HG03025 (cell line): ENCODE measurements around the gene OSBPL9.
"Not testable (repeated sequence)": the region's sequence is repeated elsewhere in the genome, so short reads cannot be mapped to it uniquely, and the experiment has no call there.

Experiments used
- ATAC-seq: cut with Tn5 transposase; IDR thresholded peaks from one replicate; pipeline ENCODE4 v1.9.1; 2021; ENCODE audit warnings: mild to moderate bottlenecking, moderate library complexity; ENCODE audit not compliant: unreplicated experiment, low FRiP score

Gene OSBPL9

DNA sequence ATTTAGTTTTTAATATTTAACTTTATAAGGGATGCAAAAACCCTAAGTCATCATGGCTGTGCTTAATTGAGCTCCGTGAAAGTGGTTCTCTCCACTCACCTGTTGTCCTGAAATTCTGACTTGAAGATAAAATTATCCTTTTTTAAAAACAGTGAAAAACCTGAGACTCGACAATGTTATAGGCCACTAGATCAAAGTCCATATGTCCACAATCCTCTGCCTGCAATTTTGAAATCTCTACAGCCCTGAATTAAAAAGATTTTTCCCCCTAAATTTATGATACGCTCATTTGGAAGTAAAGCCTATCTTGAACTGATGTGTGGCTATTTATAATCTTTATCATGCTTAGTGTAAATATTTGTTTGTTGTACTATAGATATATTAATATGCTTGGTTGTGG lies 18.7 kb downstream of the OSBPL9 start:
- no peak for ATAC-seq

- ATAC-seq = no peak
Measured at GRCh38 chr1:51636191-51636590, 19.3 kb downstream of the OSBPL9 start.

- ATAC-seq = no peak
Measured at GRCh38 chr1:51636764-51637522, 20.1 kb downstream of the OSBPL9 start.

DNA sequence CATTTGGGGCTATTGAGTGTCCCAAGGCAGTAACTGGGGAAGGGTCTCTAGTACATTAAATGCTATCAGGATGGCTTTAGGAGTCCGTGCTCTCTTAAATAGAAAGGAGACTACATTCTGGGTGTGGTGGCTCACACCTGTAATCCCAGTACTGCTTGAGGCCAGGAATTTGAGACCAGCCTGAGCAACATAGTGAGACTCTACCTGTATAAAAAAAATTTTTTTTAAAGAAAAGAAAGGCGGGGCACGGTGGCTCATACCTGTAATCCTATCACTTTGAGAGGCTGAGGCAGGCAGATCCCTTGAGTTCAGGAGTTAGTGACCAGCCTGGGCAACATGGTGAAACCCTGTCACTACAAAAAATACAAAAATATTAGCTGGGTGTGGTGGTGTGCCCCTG lies 21.5 kb downstream of the OSBPL9 start:
- no peak for ATAC-seq

DNA sequence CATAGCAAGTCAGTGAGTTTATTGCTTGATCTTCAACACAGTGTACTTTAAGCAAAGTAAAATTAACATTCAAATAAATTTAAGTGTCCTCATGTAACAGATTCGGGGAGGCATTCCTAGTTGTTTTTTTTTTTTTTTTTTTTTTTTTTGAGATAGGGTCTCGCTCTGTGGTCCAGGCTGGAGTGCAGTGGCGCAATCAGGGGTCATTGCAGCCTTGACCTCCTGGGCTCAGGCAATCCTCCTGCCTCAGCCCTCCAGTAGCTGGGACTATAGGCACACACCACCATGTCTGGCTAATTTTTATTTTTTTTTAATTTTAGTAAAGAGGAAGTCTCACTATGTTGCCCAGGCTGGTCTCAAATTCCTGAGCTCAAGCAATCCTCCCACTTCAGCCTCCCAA lies 22.8 kb downstream of the OSBPL9 start:
- ATAC-seq = no peak

DNA sequence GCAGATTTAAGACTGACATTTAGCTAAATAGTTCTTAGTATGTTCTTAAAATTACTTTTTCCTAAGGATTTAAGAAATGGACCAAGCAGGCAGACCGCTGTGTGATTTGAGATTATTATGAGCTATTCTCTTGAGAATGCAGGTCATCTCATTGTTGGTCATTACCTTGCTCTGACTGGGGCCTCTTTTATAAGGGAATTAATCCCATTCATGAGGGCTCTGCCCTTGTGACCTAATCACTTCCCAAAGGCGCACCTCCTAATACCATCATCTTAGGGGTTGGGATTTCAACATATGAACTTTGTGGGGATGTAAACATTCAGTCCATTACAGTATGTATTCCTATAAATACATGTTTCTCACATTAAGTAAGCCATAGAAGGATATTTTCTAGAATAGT lies 24.2 kb downstream of the OSBPL9 start:
- ATAC-seq = no peak

DNA sequence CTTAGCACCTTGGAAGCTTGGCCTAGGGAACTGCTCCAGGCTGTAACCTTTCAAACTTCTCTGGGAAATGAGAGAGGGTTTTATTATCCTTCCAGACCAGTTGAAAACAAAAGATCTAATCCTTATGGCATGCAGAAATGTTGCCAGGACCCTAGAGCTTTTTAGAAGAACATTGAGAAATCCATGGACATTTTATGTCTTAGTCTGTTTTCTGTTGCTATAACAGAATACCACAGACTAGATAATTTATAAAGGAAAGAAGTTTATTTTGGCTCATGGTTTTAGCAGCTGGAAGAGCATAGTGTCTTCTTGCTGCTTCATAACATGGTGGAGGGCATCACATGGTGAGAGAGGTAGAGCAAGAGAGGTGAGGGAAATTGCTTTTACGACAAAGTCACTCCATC lies 25.8 kb downstream of the OSBPL9 start:
- no peak for ATAC-seq

- ATAC-seq = no peak
Measured at GRCh38 chr1:51643362-51643761, 26.5 kb downstream of the OSBPL9 start.

- ATAC-seq = no peak
Measured at GRCh38 chr1:51644020-51644419, 27.1 kb downstream of the OSBPL9 start.

DNA sequence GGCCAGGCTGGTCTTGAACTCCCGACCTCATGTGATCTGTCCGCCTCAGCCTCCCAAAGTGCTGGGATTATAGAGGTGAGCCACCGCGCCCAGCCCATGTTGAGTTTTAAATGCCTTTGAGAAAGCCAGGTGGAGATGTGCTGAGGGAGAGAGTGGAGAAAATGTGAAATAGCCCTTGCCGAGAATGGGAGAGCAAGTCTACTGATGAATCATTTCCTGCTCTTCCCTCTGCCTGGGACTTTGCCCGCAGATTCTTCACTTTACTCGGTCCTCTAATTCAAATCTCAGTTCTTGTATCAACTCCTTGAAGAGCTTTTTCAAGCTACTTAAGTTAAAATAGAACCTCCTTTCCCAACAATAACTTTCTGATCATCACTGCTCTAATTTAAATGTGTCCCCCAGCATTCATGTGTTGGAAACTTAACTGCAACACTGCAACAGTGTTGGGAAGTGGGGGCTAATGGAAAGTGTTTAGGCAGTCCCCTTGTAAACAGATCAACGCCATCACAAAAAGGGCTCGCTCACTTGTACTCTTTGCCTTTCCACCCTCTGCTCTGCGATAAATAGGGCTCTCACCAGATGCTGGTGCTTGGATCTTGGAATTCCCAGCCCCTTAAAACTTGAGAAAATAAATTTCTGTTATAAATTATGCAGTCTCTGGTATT lies 27.8 kb downstream of the OSBPL9 start:
- no peak for ATAC-seq

- ATAC-seq = not testable (repeated sequence)
Measured at GRCh38 chr1:51646592-51646991, 29.7 kb downstream of the OSBPL9 start.

DNA sequence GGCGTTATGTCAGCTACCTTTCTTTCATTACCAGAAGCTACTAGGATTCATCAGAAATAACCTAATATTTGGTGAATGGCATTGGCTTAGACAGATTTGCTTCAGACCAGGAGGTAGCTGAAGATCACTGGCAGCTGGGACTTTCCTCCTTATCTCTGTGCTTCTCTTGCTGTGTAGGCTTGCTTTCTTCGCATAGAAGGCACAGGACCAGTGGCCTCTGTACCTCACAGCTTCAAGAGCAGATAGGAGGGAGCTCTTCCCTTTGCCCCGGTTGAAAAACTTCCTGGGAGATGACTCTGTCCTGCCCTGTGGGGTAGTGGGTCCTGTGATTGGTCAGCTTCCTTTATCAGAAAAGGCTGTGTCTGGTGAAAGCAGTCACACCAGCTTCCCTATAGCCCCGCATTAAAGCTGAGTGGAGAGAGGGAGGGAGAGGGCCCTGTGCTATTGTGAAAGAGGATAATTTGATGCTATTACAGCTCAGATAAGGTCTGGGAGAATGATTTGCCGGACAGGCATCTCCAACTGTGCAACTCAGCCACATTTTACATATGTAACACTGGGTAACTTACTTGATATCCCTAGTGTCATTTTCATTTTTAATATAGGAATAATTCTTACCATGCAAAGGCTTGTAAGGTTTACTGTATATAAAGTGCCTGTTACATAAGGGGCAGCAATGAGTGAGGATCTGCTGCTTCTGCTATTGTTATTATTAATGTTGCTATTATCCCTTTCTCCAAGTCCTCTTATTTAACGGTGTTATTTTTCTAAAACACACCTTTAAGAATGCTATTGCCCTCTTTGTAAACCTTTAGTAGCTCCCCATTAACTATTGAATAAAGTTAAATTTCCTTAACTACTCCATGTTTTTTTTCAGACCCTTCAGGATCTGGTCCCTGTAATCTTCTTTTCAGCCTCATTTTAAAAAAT lies 31.6 kb downstream of the OSBPL9 start:
- no peak for ATAC-seq

DNA sequence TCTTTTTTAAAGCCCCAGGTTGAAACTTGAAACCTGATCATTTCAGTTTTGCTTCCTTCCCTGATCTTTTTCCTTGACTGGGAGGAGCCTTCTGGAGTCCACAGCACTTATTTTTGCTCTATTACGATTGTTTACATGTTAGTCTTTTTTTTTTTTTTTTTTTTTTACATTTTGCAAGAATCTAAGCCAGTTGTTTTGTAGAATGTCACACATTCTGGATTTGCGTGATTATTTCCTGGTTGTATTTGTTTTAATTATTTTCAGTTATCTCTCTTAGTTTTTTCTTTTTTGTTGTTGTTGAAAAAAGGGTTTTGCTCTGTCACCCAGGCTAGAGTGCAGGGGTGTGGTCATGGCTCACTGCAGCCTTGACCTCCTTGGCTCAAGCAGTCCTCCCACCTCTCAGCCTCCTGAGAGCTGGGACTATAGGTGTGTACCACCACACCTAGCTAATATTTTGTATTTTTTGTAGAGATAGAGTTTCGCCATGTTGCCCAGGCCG lies 32.8 kb downstream of the OSBPL9 start:
- no peak for ATAC-seq

DNA sequence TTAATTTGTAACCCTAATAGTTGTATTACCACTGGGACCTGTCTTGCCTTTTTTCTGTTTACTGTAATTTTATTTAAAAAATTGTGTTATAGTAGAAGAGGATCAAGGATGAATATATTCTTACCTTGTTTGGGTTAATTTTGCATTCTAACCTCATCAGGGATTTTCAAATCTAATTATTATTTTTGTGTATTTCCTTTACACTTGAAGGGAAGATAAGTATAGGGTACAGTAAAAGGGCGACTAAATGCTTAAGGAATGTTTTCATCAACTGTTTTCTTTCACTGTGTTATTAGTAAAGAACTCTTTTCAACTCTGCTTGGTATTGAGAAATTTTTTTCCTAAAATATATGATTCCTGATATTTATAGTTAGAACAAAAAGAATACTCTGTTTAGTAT lies 33.3 kb downstream of the OSBPL9 start:
- no peak for ATAC-seq

DNA sequence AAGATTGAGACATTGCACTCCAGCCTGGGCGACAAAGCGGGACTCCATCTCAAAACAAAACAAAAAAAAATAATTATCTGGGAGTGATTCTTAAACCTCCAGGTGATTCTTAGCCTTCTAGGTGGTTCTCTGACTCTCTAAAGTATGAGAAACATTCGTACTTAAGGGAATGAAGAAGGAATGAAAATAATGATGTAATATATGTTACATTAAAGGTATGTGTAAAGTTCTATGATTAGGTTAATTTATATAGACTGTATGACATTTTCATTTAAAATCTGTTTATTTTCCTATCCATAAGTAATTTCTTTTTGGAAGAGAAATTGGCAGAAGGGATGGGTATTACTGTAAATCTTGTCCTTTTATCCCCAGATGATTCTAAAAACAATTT lies 34.7 kb downstream of the OSBPL9 start:
- ATAC-seq = no peak

DNA sequence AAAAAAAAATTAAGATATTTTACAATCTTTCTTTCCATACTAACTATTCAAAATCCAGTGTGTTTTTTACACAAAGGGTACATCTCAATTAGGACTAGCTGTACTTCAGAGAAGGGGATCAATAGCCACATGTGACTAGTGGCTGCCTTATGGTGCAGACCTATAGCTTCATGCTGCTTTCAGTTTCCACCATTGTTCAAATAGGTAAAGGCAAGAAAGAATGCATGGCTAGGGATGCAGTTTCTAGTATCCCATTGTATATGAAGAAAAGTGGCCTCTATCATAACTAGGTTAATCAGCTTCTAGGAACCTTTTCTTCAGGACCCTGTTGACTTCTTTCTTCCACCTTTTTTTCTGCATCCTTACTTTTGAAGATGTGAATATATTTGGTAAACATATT lies 35.7 kb downstream of the OSBPL9 start:
- no peak for ATAC-seq

- no peak for ATAC-seq
Measured at GRCh38 chr1:51653127-51653526, 36.2 kb downstream of the OSBPL9 start.

DNA sequence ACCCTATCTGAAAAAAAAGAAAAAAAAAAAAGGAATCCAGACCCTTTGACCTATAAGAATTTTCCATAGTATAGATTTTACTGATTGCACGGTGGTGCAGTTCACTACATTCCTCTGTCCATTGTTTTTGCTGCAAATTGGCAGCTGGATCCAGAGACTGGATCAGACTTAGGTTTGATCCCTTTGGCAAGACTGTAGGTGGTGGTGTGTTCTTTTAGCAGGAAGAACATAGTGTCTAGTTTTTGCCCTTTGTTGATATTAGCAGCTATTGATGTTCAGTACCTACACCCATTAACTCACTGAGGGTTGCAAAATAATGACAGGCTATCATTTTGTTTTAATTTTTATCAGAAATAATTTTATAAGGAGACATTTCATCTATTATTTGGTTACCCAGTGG lies 37.1 kb downstream of the OSBPL9 start:
- ATAC-seq = no peak

DNA sequence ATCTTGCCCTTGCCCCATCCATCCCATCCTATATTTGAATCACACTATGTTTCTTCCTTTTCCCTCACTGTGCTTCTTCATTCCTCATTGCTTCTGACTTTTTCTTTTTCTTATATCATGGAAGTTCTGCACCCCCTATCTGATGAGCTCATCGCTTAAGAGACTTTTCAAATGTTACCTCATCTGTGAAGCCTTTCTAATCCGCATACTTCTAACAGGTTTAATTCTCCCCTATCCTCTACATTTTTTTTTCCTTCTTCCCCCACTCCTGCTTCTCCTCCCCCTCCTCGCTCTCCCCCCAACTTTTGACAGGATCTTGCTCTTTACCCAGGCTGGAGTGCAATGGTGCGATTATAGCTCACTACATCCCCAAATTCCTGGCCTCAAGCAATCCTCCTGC lies 39.5 kb downstream of the OSBPL9 start:
- no peak for ATAC-seq

DNA sequence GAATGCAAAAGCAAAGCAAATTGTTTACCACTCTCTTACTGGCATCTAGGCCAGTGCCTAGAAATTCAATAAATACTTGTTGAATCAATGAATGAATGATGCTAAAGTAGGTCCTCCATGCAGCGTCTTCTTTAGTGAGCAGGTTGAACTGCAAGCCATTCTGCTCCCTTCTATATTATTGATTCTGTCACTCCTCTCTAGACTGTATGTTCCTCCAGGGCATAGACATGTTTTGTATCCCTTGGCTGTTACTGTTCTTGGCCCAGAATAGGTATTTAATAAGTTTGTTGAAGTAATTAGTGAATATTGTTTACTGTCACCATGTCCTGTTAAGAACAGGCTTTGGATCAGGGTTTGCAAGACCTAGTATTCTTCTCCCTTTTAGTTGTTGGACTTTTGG lies 43.7 kb downstream of the OSBPL9 start:
- no peak for ATAC-seq

GRCh38 chr1:51661081-51661518 lies 44.2 kb downstream of the OSBPL9 start:
- ATAC-seq = no peak
